ENCODE results near the gene GRIK4.

DNA sequence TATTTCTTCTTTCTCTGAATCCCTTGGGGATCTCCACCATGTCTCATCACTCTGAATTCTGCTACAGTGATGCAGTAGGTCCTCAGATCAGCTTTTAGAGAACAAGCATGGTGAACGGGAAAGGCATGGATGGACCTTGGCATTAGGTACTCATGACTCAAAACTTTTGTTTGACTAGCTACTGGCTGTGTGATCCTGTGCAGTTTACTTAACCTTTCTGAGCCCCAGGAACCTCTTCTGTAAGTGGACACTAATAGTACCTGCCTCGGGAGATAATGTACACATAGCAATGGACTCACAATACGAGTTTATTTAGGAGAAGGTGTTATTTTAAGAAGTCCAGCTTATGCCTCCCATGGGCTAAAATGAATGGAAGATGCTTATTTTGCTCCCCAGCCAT lies 327.7 kb downstream of the GRIK4 start:
- TF ChIP-seq, protein P1, sequence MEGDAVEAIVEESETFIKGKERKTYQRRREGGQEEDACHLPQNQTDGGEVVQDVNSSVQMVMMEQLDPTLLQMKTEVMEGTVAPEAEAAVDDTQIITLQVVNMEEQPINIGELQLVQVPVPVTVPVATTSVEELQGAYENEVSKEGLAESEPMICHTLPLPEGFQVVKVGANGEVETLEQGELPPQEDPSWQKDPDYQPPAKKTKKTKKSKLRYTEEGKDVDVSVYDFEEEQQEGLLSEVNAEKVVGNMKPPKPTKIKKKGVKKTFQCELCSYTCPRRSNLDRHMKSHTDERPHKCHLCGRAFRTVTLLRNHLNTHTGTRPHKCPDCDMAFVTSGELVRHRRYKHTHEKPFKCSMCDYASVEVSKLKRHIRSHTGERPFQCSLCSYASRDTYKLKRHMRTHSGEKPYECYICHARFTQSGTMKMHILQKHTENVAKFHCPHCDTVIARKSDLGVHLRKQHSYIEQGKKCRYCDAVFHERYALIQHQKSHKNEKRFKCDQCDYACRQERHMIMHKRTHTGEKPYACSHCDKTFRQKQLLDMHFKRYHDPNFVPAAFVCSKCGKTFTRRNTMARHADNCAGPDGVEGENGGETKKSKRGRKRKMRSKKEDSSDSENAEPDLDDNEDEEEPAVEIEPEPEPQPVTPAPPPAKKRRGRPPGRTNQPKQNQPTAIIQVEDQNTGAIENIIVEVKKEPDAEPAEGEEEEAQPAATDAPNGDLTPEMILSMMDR (IDR thresholded peaks at IDR 0.05; ENCODE audit: insufficient read depth, low read length): no peak
- no peak for TF ChIP-seq SPI1 (IDR thresholded peaks at IDR 0.05; ENCODE audit: borderline replicate concordance, low read depth)
- TF ChIP-seq POLR2AphosphoS5 (IDR thresholded peaks at IDR 0.05; ENCODE audit: low read depth): no peak
- TF ChIP-seq, protein P2, sequence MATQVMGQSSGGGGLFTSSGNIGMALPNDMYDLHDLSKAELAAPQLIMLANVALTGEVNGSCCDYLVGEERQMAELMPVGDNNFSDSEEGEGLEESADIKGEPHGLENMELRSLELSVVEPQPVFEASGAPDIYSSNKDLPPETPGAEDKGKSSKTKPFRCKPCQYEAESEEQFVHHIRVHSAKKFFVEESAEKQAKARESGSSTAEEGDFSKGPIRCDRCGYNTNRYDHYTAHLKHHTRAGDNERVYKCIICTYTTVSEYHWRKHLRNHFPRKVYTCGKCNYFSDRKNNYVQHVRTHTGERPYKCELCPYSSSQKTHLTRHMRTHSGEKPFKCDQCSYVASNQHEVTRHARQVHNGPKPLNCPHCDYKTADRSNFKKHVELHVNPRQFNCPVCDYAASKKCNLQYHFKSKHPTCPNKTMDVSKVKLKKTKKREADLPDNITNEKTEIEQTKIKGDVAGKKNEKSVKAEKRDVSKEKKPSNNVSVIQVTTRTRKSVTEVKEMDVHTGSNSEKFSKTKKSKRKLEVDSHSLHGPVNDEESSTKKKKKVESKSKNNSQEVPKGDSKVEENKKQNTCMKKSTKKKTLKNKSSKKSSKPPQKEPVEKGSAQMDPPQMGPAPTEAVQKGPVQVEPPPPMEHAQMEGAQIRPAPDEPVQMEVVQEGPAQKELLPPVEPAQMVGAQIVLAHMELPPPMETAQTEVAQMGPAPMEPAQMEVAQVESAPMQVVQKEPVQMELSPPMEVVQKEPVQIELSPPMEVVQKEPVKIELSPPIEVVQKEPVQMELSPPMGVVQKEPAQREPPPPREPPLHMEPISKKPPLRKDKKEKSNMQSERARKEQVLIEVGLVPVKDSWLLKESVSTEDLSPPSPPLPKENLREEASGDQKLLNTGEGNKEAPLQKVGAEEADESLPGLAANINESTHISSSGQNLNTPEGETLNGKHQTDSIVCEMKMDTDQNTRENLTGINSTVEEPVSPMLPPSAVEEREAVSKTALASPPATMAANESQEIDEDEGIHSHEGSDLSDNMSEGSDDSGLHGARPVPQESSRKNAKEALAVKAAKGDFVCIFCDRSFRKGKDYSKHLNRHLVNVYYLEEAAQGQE (IDR thresholded peaks at IDR 0.05; ENCODE audit: insufficient replicate concordance, low read depth): no peak
